HL-60 (cell line): ENCODE measurements around the gene INVS.

Experiments used
- GABPA ChIP-seq: IDR thresholded peaks from 2 replicates; pipeline ENCODE4 v1.6.1; 2012; ENCODE audit warnings: low read depth
- POLR2AphosphoS5 ChIP-seq: IDR thresholded peaks from 2 replicates; pipeline ENCODE4 v1.6.1; 2012; ENCODE audit warnings: low read depth
- SPI1 ChIP-seq: IDR thresholded peaks from 2 replicates; pipeline ENCODE4 v1.6.1; 2012; ENCODE audit warnings: low read depth, mild to moderate bottlenecking, borderline replicate concordance
- TF ChIP-seq, protein P1 (sequence below): IDR thresholded peaks from one replicate; pipeline ENCODE4 v1.5.1; 2011; ENCODE audit warnings: low read length, control low read depth, inconsistent platforms; ENCODE audit not compliant: insufficient read depth
- TF ChIP-seq, protein P2 (sequence below): IDR thresholded peaks from 2 replicates; pipeline ENCODE4 v1.6.1; 2012; ENCODE audit warnings: low read depth; ENCODE audit not compliant: insufficient replicate concordance

DNA sequence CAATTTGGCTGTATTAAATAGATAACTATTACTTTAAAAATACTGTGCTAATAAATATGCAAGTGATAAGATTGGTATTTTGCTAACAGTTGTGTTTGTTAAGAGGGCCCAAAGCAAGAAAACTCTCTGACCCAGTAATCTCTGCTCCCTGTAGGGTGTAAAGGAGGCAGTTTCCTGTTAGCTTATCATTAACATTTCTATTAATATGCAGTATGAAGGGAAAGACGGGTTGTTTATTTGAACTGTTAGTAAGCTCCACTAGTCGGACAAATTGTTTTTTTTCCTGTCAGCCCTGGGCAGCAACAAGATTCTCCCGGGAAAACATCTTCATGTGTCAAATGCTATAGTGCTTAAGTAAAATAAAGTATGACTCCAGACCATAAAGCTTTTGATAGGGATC is 35.9 kb upstream of the INVS start:
- TF ChIP-seq, protein P1, sequence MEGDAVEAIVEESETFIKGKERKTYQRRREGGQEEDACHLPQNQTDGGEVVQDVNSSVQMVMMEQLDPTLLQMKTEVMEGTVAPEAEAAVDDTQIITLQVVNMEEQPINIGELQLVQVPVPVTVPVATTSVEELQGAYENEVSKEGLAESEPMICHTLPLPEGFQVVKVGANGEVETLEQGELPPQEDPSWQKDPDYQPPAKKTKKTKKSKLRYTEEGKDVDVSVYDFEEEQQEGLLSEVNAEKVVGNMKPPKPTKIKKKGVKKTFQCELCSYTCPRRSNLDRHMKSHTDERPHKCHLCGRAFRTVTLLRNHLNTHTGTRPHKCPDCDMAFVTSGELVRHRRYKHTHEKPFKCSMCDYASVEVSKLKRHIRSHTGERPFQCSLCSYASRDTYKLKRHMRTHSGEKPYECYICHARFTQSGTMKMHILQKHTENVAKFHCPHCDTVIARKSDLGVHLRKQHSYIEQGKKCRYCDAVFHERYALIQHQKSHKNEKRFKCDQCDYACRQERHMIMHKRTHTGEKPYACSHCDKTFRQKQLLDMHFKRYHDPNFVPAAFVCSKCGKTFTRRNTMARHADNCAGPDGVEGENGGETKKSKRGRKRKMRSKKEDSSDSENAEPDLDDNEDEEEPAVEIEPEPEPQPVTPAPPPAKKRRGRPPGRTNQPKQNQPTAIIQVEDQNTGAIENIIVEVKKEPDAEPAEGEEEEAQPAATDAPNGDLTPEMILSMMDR = no peak
- TF ChIP-seq, protein P2, sequence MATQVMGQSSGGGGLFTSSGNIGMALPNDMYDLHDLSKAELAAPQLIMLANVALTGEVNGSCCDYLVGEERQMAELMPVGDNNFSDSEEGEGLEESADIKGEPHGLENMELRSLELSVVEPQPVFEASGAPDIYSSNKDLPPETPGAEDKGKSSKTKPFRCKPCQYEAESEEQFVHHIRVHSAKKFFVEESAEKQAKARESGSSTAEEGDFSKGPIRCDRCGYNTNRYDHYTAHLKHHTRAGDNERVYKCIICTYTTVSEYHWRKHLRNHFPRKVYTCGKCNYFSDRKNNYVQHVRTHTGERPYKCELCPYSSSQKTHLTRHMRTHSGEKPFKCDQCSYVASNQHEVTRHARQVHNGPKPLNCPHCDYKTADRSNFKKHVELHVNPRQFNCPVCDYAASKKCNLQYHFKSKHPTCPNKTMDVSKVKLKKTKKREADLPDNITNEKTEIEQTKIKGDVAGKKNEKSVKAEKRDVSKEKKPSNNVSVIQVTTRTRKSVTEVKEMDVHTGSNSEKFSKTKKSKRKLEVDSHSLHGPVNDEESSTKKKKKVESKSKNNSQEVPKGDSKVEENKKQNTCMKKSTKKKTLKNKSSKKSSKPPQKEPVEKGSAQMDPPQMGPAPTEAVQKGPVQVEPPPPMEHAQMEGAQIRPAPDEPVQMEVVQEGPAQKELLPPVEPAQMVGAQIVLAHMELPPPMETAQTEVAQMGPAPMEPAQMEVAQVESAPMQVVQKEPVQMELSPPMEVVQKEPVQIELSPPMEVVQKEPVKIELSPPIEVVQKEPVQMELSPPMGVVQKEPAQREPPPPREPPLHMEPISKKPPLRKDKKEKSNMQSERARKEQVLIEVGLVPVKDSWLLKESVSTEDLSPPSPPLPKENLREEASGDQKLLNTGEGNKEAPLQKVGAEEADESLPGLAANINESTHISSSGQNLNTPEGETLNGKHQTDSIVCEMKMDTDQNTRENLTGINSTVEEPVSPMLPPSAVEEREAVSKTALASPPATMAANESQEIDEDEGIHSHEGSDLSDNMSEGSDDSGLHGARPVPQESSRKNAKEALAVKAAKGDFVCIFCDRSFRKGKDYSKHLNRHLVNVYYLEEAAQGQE = no peak
- no peak for TF ChIP-seq SPI1
- no peak for TF ChIP-seq POLR2AphosphoS5
- no peak for TF ChIP-seq GABPA
